HG03095 (cell line): ENCODE results near the gene SH3GLB1.

Experiments used
- ATAC-seq: cut with Tn5 transposase; IDR thresholded peaks from one replicate; pipeline ENCODE4 v1.9.1; 2021; ENCODE audit warnings: moderate library complexity; ENCODE audit not compliant: unreplicated experiment

SH3GLB1 gene

DNA sequence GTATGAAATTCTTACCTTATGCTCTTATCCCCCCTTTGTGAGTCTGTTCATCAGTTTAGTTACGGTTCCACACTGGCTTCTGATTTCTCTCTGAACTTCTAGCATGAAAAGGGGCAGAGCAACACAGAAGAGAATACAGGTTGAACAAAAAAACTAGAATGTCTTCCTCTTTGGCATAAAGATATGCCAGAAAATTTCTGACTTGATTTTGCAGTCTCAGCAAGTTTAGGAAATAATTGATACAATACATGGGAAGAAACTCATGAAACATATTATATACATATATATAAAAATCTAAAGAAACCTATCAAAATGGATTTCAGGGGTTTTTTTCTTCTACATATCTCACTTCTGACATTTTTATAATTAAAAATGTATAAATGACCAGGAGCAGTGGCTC, 27.0 kb downstream of the SH3GLB1 start:
- no peak for ATAC-seq

- no peak for ATAC-seq
These were observed 29.0 kb downstream of the SH3GLB1 start for GRCh38 chr1:86733340-86733739.

DNA sequence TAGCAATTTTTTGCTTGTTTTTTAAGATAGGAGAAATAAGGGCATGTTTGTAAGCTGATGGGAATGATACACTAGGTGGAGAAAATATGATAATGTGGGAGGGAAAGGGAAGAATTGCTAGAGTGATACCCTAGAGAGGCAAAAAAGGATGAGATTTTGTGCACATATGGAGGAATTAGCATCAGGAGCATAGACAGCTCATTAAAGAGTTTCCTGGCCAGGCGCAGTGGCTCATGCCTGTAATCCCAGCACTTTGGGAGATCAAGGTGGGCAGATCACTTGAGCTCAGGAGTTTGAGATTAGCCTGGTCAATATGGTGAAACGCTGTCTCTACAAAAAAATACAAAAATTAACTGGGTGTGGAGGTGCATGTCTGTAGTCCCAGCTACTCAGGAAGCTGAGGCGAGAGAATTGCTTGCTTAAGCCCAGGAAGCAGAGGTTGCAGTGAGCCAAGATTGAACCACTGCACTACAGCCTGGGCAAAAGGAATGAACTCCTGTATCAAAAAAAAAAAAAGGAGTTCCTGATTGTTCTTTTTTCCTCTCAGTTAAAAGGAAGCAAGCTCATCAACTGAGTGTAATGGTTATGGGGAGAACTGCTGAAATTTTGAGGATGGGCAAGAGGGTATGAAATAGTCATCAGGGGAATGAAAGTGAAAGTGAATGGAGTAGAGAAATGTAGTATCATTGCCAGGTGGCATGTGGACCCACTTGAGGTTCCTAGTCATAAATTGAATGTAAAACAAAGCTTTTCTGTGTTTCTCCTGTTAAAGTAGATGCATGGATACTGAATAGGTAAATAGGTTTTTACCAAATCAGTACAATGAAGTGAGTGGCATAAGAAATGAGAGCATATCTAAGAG, 35.5 kb downstream of the SH3GLB1 start:
- ATAC-seq: no peak

DNA sequence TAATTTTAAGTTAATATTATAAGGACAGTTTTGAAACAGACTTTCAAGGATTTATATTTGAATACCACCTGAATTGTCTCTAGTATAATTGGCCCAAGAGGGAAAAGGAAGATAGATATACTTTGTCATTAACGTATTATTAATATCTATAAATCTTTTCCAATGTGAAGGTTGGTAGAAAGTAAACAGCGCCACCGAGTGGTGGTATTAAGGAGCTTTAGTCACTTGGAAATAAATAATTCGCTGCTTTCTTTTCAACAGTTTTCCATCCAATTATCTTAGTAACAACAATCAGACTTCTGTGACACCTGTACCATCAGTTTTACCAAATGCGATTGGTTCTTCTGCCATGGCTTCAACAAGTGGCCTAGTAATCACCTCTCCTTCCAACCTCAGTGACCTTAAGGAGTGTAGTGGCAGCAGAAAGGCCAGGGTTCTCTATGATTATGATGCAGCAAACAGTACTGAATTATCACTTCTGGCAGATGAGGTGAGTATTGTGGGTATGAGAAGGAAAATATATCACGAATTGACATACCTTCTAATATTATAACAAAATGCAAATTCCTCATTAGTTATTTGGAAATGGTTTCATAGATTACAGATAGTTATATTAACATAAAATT, 37.7 kb downstream of the SH3GLB1 start:
- ATAC-seq: no peak

DNA sequence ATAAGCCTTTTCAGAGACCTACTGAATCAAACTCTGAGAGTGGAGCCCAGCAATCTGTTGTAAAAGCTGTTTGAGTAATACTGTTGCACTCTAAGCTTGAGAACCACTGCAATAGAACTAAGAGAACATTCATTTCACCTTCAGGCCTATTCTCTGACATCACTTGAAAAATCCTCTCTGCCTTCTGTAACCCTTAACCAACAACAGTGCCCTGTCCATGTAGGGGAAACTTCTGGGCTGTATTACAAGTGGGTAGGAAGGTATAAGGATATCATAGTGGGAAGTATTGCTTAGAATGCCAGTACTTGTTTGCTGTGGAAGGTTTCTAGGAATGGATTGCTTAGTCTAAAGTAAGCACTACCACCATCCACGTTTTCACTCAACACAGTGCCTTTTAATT, 42.9 kb downstream of the SH3GLB1 start:
- ATAC-seq: no peak

DNA sequence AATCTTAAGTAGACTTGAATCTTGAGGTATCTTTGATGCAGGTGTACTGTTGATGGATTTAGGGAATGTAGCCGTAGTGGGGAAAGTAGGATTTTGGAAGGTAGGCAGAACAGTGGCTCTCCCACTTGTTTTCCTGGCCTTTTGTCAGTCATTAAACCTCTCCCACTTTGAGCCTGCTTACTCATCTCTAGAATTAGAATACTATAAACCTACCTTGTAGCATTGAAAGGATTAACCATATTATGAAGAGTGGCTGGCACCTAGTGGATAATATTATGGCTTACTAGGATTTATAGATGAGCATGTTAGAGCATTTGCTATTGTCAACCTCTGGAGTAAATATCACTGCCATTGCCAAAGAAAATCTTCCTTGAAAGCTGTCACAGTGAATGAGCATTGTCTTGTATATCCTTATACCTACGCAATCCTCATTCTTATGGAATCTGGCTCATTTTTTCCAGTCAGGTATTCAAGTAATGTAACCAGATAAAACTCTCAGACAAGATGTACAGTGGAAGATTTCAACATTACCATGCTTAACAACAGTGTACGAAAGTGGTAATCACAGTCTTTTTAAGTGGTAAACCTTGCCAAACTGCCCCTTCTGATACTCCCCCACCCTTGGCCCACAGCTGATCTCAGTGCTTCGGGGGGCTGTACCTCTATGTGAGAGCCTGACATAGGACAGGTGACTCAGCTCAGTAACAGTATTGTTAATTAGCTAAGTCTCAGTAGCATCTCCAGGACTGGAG, 44.4 kb downstream of the SH3GLB1 start:
- no peak for ATAC-seq

DNA sequence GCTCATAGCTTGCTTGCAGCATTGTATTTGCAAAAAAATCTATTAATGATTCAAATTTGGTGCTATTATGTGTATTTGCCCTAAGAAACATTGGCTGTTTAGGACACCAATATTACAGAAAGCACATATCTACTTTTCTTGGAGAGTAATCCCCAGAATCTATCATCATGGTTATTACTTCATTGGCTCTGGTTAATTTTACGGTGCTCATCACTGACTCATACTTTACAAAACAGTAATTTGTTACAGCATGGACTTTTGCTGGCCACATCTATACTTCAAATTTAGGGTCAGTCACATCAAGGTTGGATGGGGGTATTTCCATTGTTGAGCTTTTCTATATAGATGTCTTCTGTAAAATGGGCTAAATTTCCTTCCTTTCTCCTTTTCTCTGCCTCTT, 45.7 kb downstream of the SH3GLB1 start:
- no peak for ATAC-seq

DNA sequence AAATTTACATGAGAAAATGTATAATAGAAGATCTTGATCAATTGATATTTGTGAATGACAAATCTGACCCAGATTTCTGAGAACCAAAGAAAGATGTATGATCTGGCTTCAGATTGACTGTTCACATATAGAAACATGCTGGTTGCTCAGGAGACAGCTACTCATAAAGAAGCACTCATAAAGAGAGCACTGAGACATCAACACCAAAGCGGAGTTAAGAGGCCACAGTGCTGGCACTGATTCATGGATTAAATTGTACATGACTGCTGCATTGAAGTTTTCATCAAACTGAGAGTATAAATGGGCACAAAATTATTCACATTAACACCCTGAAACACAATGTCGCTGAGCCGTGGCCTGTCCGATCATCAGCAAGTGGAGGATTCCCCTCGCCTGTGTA, 46.2 kb downstream of the SH3GLB1 start:
- no peak for ATAC-seq

- no peak for ATAC-seq
These were observed 47.5 kb downstream of the SH3GLB1 start for GRCh38 chr1:86751923-86752322.

GRCh38 chr1:86753700-86754099, 49.3 kb downstream of the SH3GLB1 start:
- ATAC-seq: no peak

GRCh38 chr1:86754265-86754974, 50.0 kb downstream of the SH3GLB1 start:
- no peak for ATAC-seq

DNA sequence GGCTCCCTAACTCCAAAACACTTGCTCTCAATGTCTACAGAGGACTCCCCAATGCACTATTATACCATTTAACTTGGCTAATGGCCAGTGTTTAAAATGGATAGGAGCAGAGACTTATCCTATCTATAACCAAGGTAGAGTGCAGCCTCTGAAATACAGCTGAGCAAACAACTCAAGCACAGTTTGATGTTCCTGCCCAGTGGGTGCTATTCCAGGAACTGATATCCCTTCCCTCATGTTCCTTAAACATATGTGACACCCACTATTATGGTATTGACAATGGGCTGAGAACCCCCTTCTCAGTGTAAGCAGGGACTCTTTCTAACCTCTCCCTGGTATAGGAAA, 51.7 kb downstream of the SH3GLB1 start:
- ATAC-seq: no peak

GRCh38 chr1:86757272-86757984, 53.1 kb downstream of the SH3GLB1 start:
- ATAC-seq: no peak

DNA sequence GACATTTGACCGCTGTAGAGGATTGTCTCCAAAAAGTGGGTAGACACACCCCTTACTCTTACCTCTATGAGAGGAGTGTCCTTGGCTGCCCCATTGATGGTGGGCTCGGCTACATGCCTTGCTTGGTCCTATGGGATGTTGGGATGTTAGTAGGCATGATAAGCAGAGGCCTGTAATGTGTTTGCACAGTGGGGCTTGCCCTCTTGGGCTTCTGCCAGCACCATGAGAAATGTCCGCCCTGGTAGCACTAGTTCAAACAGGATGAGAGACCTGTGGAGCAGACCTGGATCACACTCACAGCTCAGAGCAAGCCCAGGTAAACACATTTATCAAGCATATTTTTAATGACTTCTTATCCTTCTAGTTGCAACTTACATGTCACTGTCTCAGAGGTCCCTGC, 54.2 kb downstream of the SH3GLB1 start:
- no peak for ATAC-seq

GRCh38 chr1:86760199-86760598, 55.8 kb downstream of the SH3GLB1 start:
- no peak for ATAC-seq

DNA sequence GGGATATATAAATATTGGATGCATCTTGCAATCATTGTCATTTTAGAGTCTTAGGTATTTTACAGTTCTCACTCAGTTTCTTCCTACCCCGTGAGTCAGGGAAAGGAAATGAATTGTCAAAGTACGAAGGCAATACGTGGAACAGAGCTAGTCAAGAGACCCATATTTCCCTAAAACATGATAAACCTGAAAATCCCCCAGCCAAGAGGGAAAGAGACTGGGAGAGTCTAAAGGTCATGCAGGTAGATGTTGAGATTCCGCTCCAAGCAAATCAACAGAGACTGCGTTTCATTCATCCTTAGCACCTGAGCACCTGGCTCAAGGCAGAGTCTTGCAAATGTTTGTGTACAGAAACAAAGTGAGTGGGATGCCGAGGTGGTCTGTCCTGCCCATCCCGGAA, 58.0 kb downstream of the SH3GLB1 start:
- no peak for ATAC-seq

- ATAC-seq: no peak
These were observed 60.1 kb downstream of the SH3GLB1 start for GRCh38 chr1:86764523-86764922.

- no peak for ATAC-seq
These were observed 60.7 kb downstream of the SH3GLB1 start for GRCh38 chr1:86765073-86765472.

- ATAC-seq: no peak
These were observed 61.3 kb downstream of the SH3GLB1 start for GRCh38 chr1:86765674-86766073.

GRCh38 chr1:86768554-86768953, 64.2 kb downstream of the SH3GLB1 start:
- no peak for ATAC-seq

DNA sequence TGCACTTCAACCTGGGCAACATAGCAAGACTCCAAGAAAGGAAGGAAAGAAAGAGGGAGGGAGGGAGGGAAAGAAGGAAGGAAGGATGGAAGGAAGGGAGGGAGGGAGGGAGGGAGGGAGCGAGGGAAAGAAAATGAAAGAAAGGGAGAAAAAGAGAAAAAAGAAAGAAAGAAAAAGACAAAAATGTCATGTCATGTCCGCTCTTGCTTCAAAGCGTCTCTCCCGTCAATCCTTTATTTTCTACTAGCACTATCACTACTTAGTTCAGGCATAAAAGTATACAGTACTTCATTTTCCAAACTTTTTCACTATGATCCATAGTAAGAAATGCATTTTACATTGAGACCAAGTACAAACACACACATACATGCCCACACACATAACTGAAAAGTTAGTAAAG, 64.7 kb downstream of the SH3GLB1 start:
- ATAC-seq: no peak
